IPS DF 6.9 (cell line): ENCODE data around the gene CCNYL1.
"Not testable (repeated sequence)": the region's sequence is repeated elsewhere in the genome, so short reads cannot be mapped to it uniquely, and the experiment has no call there.

Experiments used
- DNase-seq: peaks from one replicate; pipeline ENCODE4 v3.0.0-alpha.2; 2013; ENCODE audit warnings: low read depth, low spot score
- H3K27ac ChIP-seq: one replicate; pipeline ENCODE4 v1.5.1; 2013; ENCODE audit warnings: low read length, control low read depth
- H3K27me3 ChIP-seq: 2 replicates; pipeline ENCODE4 v1.6.1; 2013; ENCODE audit warnings: mild to moderate bottlenecking, low read length; ENCODE audit not compliant: control insufficient read depth, insufficient read depth
- H3K36me3 ChIP-seq: 2 replicates; pipeline ENCODE4 v1.6.1; 2013; ENCODE audit warnings: low read length; ENCODE audit not compliant: control insufficient read depth, insufficient read depth
- H3K4me1 ChIP-seq: 2 replicates; pipeline ENCODE4 v1.6.1; 2013; ENCODE audit warnings: low read length; ENCODE audit not compliant: control insufficient read depth, insufficient read depth
- H3K4me3 ChIP-seq: 2 replicates; pipeline ENCODE4 v1.5.1; 2013; ENCODE audit warnings: mild to moderate bottlenecking, low read length
- H3K9me3 ChIP-seq: 2 replicates; pipeline ENCODE4 v1.6.1; 2013; ENCODE audit warnings: low read length, inconsistent platforms; ENCODE audit not compliant: control insufficient read depth, insufficient read depth
- WGBS: extraction: QIAGEN DNeasy Blood & Tissue Kit; methylation state at CpG from one replicate; pipeline ENCODE4 v1.1.7; 2013; ENCODE audit warnings: mixed read lengths, missing lambda C conversion rate; ENCODE audit not compliant: insufficient read length, insufficient coverage; 5-methylcytosine and 5-hydroxymethylcytosine counted together

Gene CCNYL1

DNA sequence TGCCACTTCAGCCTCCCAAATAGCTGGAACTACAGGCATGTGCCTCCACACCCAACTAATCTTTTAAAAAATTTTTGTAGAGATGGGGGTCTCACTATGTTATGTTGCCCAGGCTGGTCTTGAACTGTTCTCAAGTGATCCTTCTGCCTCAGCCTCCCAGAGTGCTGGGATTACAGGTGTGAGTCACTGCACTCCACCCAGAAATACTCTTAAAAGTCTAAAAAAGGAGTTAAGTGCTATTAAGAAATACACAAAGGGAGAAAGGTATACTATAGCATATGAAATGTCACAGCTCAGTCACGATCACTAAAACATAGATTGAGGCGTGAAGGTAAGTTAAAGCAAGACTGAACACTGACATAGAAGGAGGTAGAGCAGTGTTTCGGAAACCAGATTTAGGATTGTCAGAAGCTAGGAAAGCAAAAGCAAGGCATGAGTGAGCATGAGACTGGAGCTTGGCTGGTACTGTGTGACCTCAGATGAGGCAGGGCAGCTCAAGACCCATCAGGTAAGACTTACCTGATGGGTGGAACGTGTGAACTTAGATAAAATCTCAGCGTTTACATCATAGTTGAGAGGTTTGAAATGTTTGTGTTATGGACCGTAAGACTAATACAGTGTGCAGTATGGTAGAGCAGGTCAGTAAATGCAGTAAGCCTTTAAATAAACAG, 9.2 kb downstream of the CCNYL1 start:
- no peak overlapping the region for H3K4me3 ChIP-seq
- no CpG with 5 or more reads among the region's 6 CpGs for WGBS
- DNase-seq = no peak
- no peaks in the 10 kb centered on the region for H3K9me3 ChIP-seq
- H3K36me3 ChIP-seq = no peaks in the 10 kb centered on the region
- no peaks in the 10 kb centered on the region for H3K4me1 ChIP-seq
- H3K27me3 ChIP-seq = no peaks in the 10 kb centered on the region
- H3K27ac ChIP-seq = no peak overlapping the region

- H3K27ac ChIP-seq = no peak overlapping the region
- H3K4me1 ChIP-seq = no peaks in the 10 kb centered on the region
- H3K9me3 ChIP-seq = no peaks in the 10 kb centered on the region
- H3K27me3 ChIP-seq = no peaks in the 10 kb centered on the region
- no peak for DNase-seq
- no CpG with 5 or more reads among the region's 7 CpGs for WGBS
- no peaks in the 10 kb centered on the region for H3K36me3 ChIP-seq
- no peak overlapping the region for H3K4me3 ChIP-seq
Measured at GRCh38 chr2:207722773-207723424, 11.5 kb downstream of the CCNYL1 start.

DNA sequence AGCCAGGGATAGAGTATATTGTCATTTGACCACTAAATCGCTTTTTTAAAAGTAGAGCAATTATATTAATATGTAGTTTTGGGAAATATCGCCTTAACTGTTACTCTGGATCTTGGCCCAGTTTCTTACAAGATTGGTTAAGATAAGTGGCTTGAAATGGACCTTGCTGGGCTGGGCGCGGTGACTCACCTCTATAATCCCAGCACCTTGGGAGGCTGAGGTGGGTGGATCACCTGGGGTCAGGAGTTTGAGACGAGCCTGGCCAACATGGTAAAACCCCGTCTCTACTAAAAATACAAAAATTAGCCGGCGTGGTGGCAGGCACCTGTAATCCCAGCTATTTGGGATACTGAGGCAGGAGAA, 12.0 kb downstream of the CCNYL1 start:
- H3K9me3 ChIP-seq, H3K27me3 ChIP-seq, H3K27ac ChIP-seq, H3K4me1 ChIP-seq, H3K4me3 ChIP-seq, H3K36me3 ChIP-seq, DNase-seq: not testable (repeated sequence)
- no CpG with 5 or more reads among the region's 8 CpGs for WGBS

GRCh38 chr2:207724113-207724512, 12.7 kb downstream of the CCNYL1 start:
- Histone ChIP-seq H3K36me3 (no peaks in the 10 kb centered on the region), H3K27ac (no peak overlapping the region), H3K27me3 (no peaks in the 10 kb centered on the region), H3K4me3 (no peak overlapping the region), H3K9me3 (no peaks in the 10 kb centered on the region), H3K4me1 (no peaks in the 10 kb centered on the region)
- DNase-seq = no peak
- no CpG with 5 or more reads among the region's 3 CpGs for WGBS

- H3K27ac ChIP-seq = no peak overlapping the region
- WGBS = no CpG with 5 or more reads among the region's 4 CpGs
- H3K4me3 ChIP-seq = no peak overlapping the region
- H3K36me3 ChIP-seq = peaks cover 4% of the 10 kb centered on the region; the same call in 1 of the 2 replicates
- H3K4me1 ChIP-seq = no peaks in the 10 kb centered on the region; the same call in 1 of the 2 replicates
- H3K9me3 ChIP-seq = no peaks in the 10 kb centered on the region
- DNase-seq = no peak
- no peaks in the 10 kb centered on the region for H3K27me3 ChIP-seq
Measured at GRCh38 chr2:207725873-207726578, 14.6 kb downstream of the CCNYL1 start.

GRCh38 chr2:207727261-207727660, 15.8 kb downstream of the CCNYL1 start:
- WGBS = no CpG with 5 or more reads among the region's 2 CpGs
- Histone ChIP-seq H3K36me3 (peaks cover 4% of the 10 kb centered on the region; the same call in 1 of the 2 replicates), H3K27ac (no peak overlapping the region)

GRCh38 chr2:207729465-207729998, 18.1 kb downstream of the CCNYL1 start:
- Histone ChIP-seq H3K27ac (no peak overlapping the region), H3K27me3 (no peaks in the 10 kb centered on the region), H3K4me3 (no peak overlapping the region), H3K36me3 (peaks cover 4% of the 10 kb centered on the region; the same call in 1 of the 2 replicates), H3K9me3 (no peaks in the 10 kb centered on the region), H3K4me1 (no peaks in the 10 kb centered on the region; the same call in 1 of the 2 replicates)
- DNase-seq = no peak
- no CpG with 5 or more reads among the region's 8 CpGs for WGBS

More at GRCh38 chr2:207727261-207727660, 15.8 kb downstream of the CCNYL1 start:
- Histone ChIP-seq H3K4me1 (no peaks in the 10 kb centered on the region; the same call in 1 of the 2 replicates), H3K9me3 (no peaks in the 10 kb centered on the region), H3K27me3 (no peaks in the 10 kb centered on the region), H3K4me3 (no peak overlapping the region)
- no peak for DNase-seq

GRCh38 chr2:207731138-207731537, 19.7 kb downstream of the CCNYL1 start:
- no peak overlapping the region for H3K4me3 ChIP-seq
- no peak overlapping the region for H3K27ac ChIP-seq
- peaks cover 4% of the 10 kb centered on the region; the same call in 1 of the 2 replicates for H3K36me3 ChIP-seq
- H3K27me3 ChIP-seq = no peaks in the 10 kb centered on the region
- WGBS = no CpG with 5 or more reads among the region's 1 CpG
- no peak for DNase-seq
- H3K4me1 ChIP-seq = no peaks in the 10 kb centered on the region; the same call in 1 of the 2 replicates
- no peaks in the 10 kb centered on the region for H3K9me3 ChIP-seq

GRCh38 chr2:207733597-207734240, 22.3 kb downstream of the CCNYL1 start:
- DNase-seq = no peak
- Histone ChIP-seq H3K27me3 (no peaks in the 10 kb centered on the region), H3K27ac (no peak overlapping the region), H3K9me3 (no peaks in the 10 kb centered on the region), H3K4me3 (no peak overlapping the region), H3K36me3 (peaks cover 4% of the 10 kb centered on the region; the same call in 1 of the 2 replicates), H3K4me1 (no peaks in the 10 kb centered on the region; the same call in 1 of the 2 replicates)
- no CpG with 5 or more reads among the region's 2 CpGs for WGBS

GRCh38 chr2:207734264-207734635, 22.8 kb downstream of the CCNYL1 start:
- DNase-seq = no peak
- Histone ChIP-seq H3K4me3 (no peak overlapping the region), H3K27ac (no peak overlapping the region), H3K36me3 (peaks cover 4% of the 10 kb centered on the region; the same call in 1 of the 2 replicates), H3K9me3 (no peaks in the 10 kb centered on the region), H3K4me1 (no peaks in the 10 kb centered on the region; the same call in 1 of the 2 replicates), H3K27me3 (no peaks in the 10 kb centered on the region)
- no CpG with 5 or more reads among the region's 3 CpGs for WGBS
